Subcutaneous adipose tissue (tissue), 4 donors: ENCODE measurements around the gene SLC7A10. TPM values are rescaled to one million over a fixed set of nuclear protein-coding genes. Genes with fewer than 3 reads are reported as not detected.

Experiments used
- total RNA-seq, 4 donors: library from RNA; depleted of rRNA; stranded (reverse); fragments of >200 nt; gene quantifications; one replicate each; pipeline ENCODE4 v1.1.0, GENCODE V29; 2016
- TF ChIP-seq, protein P1 (sequence below): fragments of 450-650 bp; IDR thresholded peaks from one replicate; pipeline ENCODE4 v1.5.1; 2016; ENCODE audit warnings: low read depth, mild to moderate bottlenecking, control low read depth, antibody characterized with exemption, moderate library complexity

Gene SLC7A10
- 100 to 1,000 TPM in 1 of 4 donors, 10 to 100 TPM in 2, 1 to 10 TPM in 1; 1.5 to 130 (median 13.0) TPM for total RNA-seq

DNA sequence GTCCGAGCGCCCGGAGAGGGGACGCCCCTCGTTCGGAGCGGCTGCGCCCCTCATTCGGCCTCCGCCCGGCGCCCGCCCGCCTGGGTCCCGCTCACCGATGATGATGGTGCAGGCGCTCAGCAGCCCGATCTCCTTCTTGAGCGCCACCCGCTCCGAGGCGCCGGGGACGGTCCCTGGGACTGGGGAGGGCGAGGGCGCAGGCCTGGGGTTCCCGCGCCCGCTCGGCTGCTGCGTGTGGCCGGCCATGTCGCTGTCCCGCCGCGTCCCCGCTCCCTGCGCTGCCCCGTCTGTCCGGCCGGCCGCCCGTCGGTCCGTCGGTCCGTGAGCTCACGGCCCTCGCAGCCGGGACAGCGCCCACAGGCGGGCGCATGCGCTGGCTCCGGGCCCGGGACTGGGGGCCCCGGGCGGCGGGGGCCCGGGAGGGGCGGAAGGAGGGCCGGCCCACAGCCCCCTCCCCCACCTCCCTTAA, at the start of gene SLC7A10:
Gene SLC7A10, minus strand, starts transcription at position 393 of the 469 bp plus-strand sequence. Its CDS starts 147 bp downstream, at position 246.
- TF ChIP-seq, protein P1, sequence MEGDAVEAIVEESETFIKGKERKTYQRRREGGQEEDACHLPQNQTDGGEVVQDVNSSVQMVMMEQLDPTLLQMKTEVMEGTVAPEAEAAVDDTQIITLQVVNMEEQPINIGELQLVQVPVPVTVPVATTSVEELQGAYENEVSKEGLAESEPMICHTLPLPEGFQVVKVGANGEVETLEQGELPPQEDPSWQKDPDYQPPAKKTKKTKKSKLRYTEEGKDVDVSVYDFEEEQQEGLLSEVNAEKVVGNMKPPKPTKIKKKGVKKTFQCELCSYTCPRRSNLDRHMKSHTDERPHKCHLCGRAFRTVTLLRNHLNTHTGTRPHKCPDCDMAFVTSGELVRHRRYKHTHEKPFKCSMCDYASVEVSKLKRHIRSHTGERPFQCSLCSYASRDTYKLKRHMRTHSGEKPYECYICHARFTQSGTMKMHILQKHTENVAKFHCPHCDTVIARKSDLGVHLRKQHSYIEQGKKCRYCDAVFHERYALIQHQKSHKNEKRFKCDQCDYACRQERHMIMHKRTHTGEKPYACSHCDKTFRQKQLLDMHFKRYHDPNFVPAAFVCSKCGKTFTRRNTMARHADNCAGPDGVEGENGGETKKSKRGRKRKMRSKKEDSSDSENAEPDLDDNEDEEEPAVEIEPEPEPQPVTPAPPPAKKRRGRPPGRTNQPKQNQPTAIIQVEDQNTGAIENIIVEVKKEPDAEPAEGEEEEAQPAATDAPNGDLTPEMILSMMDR, result no peak

DNA sequence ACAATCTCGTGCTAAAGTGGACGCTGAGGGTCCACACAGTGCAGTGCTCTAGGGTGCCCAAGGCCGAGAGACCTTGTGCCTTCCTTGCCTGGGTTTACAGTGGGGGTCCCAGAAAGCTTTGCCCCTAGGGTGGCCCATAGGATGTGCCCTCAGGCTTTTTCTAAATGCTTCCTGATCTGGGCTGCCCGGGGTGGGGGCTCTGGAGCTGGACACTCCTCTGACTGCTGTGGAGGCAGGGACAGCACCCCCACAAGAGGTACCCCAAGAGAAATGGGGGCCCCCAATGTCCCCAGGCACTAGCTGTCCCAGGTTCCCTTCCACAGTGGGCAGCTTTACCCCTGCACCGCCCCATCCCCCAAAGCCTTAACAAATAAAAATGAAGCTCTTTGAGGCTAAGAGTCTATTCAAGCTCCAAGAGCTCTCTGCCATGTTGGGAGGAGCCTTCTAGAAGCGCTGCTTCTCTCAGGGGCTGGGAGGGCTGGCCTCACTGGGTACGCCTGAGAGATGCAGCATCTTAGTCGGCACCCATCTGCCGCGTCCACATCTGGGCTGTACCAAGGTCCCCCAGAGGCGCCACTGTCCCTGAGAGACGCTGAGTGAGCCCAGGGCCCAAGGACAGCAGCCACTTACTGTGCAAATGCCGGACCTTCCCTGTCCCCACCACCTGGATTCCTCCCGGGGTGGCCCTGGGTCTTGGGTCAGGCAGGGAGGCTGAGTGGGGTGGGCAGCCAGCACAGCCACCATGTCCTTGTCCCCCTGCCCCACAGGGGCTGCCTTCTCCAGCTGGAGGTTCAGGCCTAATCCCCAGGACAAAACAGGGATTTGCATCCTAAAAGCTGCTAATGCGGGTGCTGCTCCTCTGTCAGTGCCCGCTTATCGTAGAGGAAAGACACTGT, 49.3 kb upstream of the SLC7A10 start:
- TF ChIP-seq, protein P1, result no peak

DNA sequence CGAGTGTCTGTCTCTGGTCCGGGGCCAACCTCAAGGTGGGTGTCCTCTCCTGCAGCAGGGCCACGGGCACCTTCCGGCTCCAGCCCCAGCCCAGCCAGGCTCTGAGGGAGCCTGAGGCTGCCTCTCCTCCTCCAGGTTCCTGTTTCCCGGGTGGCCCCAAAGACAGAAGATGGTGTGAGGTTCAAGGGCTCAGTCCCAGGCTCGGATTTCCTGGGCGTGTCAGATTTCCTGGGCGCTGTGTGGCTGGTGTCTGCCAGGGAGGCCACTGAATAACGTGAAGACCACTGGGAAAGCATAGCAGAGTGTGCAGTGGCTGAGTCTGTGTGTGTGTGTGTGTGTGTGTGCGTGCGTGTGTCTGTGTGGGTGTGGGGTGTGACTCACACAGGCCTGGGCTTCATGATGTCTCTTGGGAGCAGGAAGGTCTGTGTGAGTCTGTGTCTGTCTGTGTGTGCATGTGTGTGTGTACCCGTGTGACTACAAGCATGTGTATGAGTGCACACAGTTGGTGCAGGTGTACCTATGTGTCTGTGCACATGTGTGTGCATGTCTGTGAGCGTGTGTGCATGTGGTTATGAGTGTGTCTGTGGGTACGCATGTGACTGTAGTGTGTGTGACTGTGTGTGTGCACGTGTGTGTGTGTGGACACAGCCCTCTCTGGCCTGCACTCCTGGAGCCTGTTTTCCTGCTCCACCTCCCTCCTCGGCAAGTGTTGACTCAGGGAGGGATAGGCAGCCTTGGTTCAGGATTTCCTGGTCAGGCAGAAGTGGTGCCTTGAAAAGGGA, 48.4 kb upstream of the SLC7A10 start:
- TF ChIP-seq, protein P1, result no peak

DNA sequence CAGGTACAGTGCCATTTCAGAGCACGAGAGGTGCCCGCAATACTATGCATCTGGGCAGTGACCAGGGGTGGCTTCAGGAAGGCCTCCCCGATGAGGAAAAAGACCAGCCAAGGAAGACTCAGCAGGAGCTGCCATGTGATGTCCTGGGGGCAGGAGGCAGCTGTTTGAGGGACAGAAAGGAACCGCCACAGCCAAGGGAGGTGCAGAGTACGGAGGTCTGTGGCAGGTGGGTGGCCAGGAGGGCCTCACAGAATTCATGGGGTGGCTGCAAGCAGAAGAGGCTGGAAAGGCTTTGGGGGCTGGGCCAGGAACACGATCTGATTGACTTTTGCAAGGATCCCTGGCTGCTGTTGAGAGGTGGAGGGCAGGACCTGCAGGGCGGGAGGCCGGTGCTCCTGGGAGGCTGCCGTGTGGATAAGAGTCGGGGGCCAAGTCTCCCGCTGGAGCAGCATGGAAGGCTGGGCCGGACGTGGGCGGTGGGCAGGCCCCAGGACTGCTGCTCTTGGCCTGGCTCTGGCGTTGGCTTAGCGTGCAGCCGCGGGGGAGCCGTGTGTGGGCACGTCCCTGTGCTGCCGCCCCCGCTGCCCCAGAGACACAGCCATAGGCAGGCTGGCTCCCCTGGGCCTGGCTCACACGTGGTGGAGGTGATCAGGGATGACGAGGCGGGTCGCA, 47.6 kb upstream of the SLC7A10 start:
- TF ChIP-seq, protein P1, result no peak

DNA sequence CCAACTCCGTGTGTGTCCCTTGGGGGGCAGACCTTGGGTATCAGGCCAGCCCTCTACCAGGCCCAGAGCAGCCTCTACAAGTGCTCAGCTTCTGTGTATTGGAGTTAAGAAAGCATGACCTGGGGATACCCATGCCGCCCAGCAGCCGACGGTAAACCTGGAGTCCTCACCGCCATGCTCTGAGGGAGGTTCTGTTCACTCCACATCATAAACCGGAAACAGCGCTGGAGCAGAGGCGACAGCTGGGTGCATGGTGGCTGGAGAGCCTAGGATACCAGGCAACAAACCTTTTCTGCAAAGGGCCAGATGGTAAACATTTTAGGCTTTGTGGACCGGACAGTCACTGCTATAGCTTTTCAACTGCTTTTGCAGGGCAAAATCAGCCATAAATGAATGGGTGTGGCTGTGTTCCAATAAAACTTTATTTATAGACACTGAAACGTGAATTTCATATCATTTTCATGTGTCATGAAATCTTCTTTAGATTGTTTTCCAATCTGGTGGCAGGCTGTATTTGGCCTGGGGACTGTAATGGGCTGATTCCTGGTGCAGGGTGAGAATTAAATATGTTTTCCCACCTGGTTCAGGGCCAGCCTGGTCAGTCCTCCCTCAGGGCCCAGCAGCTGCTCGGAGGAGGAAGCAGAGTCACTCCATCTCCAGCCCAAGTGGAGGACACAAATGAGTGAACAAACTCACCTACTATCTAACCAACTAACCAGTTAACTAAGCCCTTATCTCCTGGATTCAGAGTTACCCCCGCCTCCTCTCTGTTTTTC, 45.8 kb upstream of the SLC7A10 start:
- TF ChIP-seq, protein P1, result no peak

DNA sequence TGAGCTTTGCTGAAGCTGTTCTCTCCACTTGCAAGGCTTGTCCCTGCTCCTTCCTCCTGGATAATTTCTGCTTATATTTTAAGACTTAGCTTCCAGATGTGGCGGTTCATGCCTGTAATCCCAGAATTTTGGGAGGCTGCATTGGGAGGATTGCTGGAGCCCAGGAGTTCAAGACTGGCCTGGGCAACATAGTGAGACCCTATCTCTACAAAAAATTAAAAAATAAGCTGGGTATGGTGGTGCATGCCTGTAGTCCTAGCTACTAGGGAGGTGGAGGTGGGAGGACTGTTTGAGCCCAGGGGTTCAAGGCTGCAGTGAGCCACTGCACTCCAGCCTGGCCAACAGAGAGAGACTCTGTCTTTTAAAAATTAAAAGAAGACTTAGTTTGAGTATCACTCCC, 45.1 kb upstream of the SLC7A10 start:
- TF ChIP-seq, protein P1, result no peak
